OCI-LY1 (cell line): Measurements from ENCODE around the gene COL18A1.

Source experiments
- H2AFZ ChIP-seq: fragments of 200-600 bp; sonication (generic), shearing (Covaris generic); 2 replicates; pipeline ENCODE4 v1.6.0; 2014; ENCODE audit warnings: antibody characterized with exemption, mild to moderate bottlenecking, low read length
- H3F3A ChIP-seq: fragments of 200-600 bp; sonication (generic), shearing (Covaris generic); 2 replicates; pipeline ENCODE4 v1.6.0; 2014; ENCODE audit warnings: mild to moderate bottlenecking, antibody characterized with exemption, low read length, moderate library complexity; ENCODE audit not compliant: insufficient read depth
- H3K27ac ChIP-seq: fragments of 200-600 bp; sonication (generic); 2 replicates; pipeline ENCODE4 v1.5.1; 2014; ENCODE audit warnings: low read length, mixed run types, mild to moderate bottlenecking, low read depth; ENCODE audit not compliant: poor library complexity, severe bottlenecking
- H3K27me3 ChIP-seq: fragments of 200-600 bp; sonication (generic); 2 replicates; pipeline ENCODE4 v1.6.0; 2014; ENCODE audit warnings: antibody characterized with exemption, mild to moderate bottlenecking, low read length, moderate library complexity; ENCODE audit not compliant: insufficient read depth
- H3K36me3 ChIP-seq: fragments of 200-600 bp; sonication (generic); 2 replicates; pipeline ENCODE4 v1.6.1; 2014; ENCODE audit warnings: mild to moderate bottlenecking, antibody characterized with exemption, low read length, moderate library complexity, mixed read lengths; ENCODE audit not compliant: insufficient read depth
- H3K4me1 ChIP-seq: fragments of 200-600 bp; sonication (generic); 2 replicates; pipeline ENCODE4 v1.5.1; 2014; ENCODE audit warnings: mild to moderate bottlenecking, low read length, moderate library complexity; ENCODE audit not compliant: insufficient read depth, severe bottlenecking
- H3K4me2 ChIP-seq: fragments of 200-600 bp; sonication (generic), shearing (Covaris generic); 2 replicates; pipeline ENCODE4 v1.6.1; 2014; ENCODE audit warnings: low read length
- H3K4me3 ChIP-seq: fragments of 200-600 bp; sonication (generic); 2 replicates; pipeline ENCODE4 v1.5.1; 2014; ENCODE audit warnings: low read length, low read depth, mild to moderate bottlenecking, mixed read lengths; ENCODE audit not compliant: poor library complexity, severe bottlenecking
- H3K79me2 ChIP-seq: fragments of 200-600 bp; shearing (Covaris generic); 2 replicates; pipeline ENCODE4 v1.6.1; 2016; ENCODE audit warnings: mixed run types, low read length, mixed read lengths; ENCODE audit not compliant: insufficient read depth
- H3K9ac ChIP-seq: fragments of 200-600 bp; sonication (generic), shearing (Covaris generic); 2 replicates; pipeline ENCODE4 v1.6.1; 2014; ENCODE audit warnings: mild to moderate bottlenecking, low read length, mixed read lengths
- H3K9me2 ChIP-seq: fragments of 200-600 bp; sonication (generic), shearing (Covaris generic); 2 replicates; pipeline ENCODE4 v1.6.1; 2014; ENCODE audit warnings: low read depth, mild to moderate bottlenecking, low read length, mixed read lengths
- H3K9me3 ChIP-seq: fragments of 200-600 bp; shearing (Covaris generic); 2 replicates; pipeline ENCODE4 v1.6.1; 2014; ENCODE audit warnings: low read length, mixed read lengths
- H4K20me1 ChIP-seq: fragments of 200-600 bp; sonication (generic), shearing (Covaris generic); 2 replicates; pipeline ENCODE4 v1.6.0; 2016; ENCODE audit warnings: mild to moderate bottlenecking, low read length; ENCODE audit not compliant: insufficient read depth
- EZH2 ChIP-seq: fragments of 200-600 bp; sonication (generic), shearing (Covaris generic); IDR thresholded peaks from 2 replicates; pipeline ENCODE4 v1.8.0; 2017; ENCODE audit warnings: borderline replicate concordance, mixed run types, mild to moderate bottlenecking, antibody characterized with exemption, low read length, moderate library complexity, mixed read lengths
- TF ChIP-seq, protein P1 (sequence below): fragments of 200-600 bp; sonication (generic), shearing (Covaris generic); IDR thresholded peaks from 2 replicates; pipeline ENCODE4 v1.5.1; 2017; ENCODE audit warnings: mild to moderate bottlenecking, antibody characterized with exemption, low read length, moderate library complexity, mixed read lengths

The COL18A1 gene

DNA sequence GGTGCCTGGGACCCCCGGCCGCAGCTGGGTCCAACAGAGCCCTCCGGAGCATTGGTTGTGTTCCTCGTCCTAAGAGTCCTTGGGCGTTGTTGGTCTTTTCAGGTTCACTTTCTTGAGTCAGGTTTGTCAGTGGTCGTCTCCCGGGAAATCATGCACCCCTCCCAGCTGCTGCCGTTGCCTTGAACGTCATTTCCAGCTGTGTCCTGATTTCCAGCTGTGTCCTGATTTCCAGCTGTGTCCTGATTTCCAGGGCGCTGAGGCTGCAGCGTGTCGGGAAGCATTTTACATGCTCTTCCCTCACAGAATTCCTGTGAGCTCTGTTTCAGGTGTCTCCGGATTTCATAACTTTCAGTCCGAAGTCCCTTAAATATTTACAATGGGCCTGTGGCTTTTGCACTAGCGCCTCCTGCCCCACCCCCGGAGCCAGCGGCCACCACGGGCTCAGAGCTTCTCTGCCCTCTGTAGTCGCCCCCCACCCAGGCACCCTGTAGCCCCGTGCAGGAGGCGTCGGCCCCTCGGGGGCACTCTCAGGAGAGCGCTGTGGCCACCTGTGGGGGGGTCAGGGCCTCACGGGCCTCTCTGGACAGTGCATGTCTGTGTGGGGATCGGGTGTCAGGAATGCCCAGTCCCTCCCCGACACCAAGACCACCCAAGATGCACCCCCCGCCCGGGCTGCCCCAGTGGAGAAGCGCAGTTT, 66.7 kb downstream of the COL18A1 start:
- Histone ChIP-seq H3K27ac (no peak overlapping the region), H3K9ac (no peak overlapping the region), H3K9me2 (no peaks in the 10 kb centered on the region), H3K27me3 (peaks cover 9% of the 10 kb centered on the region; the same call in 1 of the 2 replicates), H3K4me1 (no peaks in the 10 kb centered on the region), H3K4me3 (no peak overlapping the region), H3K9me3 (no peaks in the 10 kb centered on the region), H3K79me2 (no peaks in the 10 kb centered on the region), H2AFZ (no peak overlapping the region), H3F3A (no peaks in the 10 kb centered on the region), H3K4me2 (no peak overlapping the region), H3K36me3 (no peaks in the 10 kb centered on the region), H4K20me1 (no peaks in the 10 kb centered on the region)
- no peak for TF ChIP-seq EZH2
- TF ChIP-seq, protein P1, sequence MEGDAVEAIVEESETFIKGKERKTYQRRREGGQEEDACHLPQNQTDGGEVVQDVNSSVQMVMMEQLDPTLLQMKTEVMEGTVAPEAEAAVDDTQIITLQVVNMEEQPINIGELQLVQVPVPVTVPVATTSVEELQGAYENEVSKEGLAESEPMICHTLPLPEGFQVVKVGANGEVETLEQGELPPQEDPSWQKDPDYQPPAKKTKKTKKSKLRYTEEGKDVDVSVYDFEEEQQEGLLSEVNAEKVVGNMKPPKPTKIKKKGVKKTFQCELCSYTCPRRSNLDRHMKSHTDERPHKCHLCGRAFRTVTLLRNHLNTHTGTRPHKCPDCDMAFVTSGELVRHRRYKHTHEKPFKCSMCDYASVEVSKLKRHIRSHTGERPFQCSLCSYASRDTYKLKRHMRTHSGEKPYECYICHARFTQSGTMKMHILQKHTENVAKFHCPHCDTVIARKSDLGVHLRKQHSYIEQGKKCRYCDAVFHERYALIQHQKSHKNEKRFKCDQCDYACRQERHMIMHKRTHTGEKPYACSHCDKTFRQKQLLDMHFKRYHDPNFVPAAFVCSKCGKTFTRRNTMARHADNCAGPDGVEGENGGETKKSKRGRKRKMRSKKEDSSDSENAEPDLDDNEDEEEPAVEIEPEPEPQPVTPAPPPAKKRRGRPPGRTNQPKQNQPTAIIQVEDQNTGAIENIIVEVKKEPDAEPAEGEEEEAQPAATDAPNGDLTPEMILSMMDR = no peak

DNA sequence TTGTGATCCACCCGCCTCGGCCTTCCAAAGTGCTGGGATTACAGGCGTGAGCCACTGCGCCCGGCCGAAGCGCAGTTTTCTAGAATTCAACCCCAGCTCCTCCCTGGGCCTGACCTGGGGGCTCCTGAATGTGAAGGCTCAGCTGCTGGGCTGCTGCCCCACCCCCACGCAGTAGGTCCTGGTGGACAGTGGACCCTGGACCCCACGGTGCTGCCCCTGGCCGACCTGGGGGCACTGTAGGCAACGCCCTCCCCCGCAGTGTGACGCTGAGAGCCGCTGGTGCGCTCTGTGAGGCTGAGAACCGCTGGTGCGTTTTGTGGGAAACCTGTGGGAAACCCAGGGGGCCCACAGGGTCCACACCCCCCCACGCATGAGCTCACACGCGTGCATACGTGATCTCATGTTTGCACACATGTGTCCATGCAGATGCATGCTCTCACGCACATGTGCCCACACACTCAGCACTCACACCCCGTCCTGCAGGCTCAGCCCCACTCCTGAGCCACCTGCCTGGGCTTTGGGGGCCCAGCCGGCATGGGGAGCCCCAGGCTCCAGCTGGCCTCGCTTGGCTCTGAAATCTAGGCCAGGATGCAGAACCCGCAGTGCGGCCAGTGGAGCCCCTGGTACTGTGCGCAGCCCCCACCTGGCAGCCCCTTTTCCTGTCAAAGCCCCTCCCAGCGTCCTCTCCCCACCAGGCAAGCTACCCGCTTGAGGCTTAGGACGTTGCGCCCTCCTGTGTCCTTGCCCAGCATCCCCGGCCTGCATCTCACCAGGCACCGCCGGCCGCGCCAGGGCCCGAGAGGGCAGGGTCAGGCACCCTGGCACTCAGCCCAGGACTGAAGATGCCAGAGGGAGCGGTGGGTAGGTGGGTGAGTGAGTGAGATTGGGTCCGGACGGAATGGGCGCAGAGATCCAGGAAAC, 67.7 kb downstream of the COL18A1 start:
- H2AFZ ChIP-seq = no peak overlapping the region
- H3F3A ChIP-seq = no peaks in the 10 kb centered on the region
- no peaks in the 10 kb centered on the region for H3K79me2 ChIP-seq
- peaks cover 9% of the 10 kb centered on the region; the same call in 1 of the 2 replicates for H3K27me3 ChIP-seq
- no peaks in the 10 kb centered on the region for H3K36me3 ChIP-seq
- TF ChIP-seq EZH2 = no peak
- TF ChIP-seq, protein P1 = no peak
- H4K20me1 ChIP-seq = no peaks in the 10 kb centered on the region
- no peak overlapping the region for H3K4me2 ChIP-seq
- no peak overlapping the region for H3K4me3 ChIP-seq
- H3K27ac ChIP-seq = no peak overlapping the region
- H3K4me1 ChIP-seq = no peaks in the 10 kb centered on the region
- no peaks in the 10 kb centered on the region for H3K9me2 ChIP-seq
- no peak overlapping the region for H3K9ac ChIP-seq
- H3K9me3 ChIP-seq = no peaks in the 10 kb centered on the region

DNA sequence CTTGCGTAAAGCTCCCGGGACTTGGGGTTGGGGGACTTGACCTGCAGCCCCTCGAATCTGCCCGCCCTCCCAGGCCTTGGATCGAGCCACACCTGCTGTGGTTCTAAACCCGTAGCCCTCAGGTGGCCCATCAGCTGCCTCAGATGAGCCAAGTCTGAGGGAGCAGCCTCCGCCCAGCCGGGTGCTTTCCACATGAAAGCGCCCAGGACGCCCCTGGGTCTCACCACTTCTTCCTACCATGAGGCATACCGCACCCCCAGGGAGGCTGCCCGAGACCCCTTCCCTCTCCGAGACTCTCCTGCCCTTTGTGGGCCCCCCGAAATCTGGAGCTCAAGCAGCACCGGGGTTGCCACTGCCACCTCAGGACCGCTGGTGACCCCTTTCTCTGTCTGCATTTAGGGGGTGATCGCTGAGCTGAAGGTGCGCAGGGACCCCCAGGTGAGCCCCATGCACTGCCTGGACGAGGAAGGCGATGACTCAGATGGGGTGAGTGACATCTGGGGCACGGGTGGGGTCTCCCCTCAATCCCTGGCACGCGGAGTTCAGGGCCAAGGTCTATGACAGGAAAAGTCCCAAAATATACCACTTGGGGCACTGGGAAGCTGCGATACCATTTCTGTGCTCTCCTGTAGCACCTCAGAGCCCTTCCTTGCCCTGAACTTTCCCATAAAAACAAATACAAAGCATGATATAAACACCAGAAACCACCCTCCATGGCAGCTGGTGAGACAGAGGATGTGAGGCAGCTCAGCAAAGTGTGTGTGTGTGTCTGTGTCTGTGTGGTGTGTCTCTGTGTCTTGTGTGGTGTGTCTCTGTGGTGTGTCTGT, 68.7 kb downstream of the COL18A1 start:
- H3K36me3 ChIP-seq = no peaks in the 10 kb centered on the region
- no peak overlapping the region for H3K4me2 ChIP-seq
- no peaks in the 10 kb centered on the region for H3K9me2 ChIP-seq
- H3K27ac ChIP-seq = no peak overlapping the region
- H3K79me2 ChIP-seq = no peaks in the 10 kb centered on the region
- no peaks in the 10 kb centered on the region for H3F3A ChIP-seq
- H3K9ac ChIP-seq = no peak overlapping the region
- H3K4me1 ChIP-seq = peaks cover 10% of the 10 kb centered on the region
- TF ChIP-seq EZH2 = no peak
- TF ChIP-seq, protein P1 = no peak
- H4K20me1 ChIP-seq = no peaks in the 10 kb centered on the region
- H3K4me3 ChIP-seq = no peak overlapping the region
- no peaks in the 10 kb centered on the region for H3K9me3 ChIP-seq
- peaks cover 9% of the 10 kb centered on the region; the same call in 1 of the 2 replicates for H3K27me3 ChIP-seq
- H2AFZ ChIP-seq = no peak overlapping the region
